NT2/D1 (cell line): ENCODE results near the gene TMUB1.

Experiments
- DNase-seq: peaks from one replicate; pipeline ENCODE4 v3.0.0-alpha.2; 2011; ENCODE audit warnings: low read depth, low spot score
- H3K27me3 ChIP-seq: 2 replicates; pipeline ENCODE4 v1.6.0; 2011; ENCODE audit warnings: mild to moderate bottlenecking; ENCODE audit not compliant: insufficient read length, insufficient read depth
- H3K36me3 ChIP-seq: 2 replicates; pipeline ENCODE4 v1.6.1; 2011; ENCODE audit warnings: mild to moderate bottlenecking, low read length, mixed read lengths; ENCODE audit not compliant: insufficient read depth, insufficient read length
- H3K4me1 ChIP-seq: 2 replicates; pipeline ENCODE4 v1.5.1; 2011; ENCODE audit not compliant: insufficient read depth, insufficient read length
- H3K4me3 ChIP-seq: 2 replicates; pipeline ENCODE4 v1.5.1; 2011; ENCODE audit warnings: low read depth; ENCODE audit not compliant: insufficient read length
- H3K9ac ChIP-seq: 2 replicates; pipeline ENCODE4 v1.6.0; 2011; ENCODE audit warnings: low read depth; ENCODE audit not compliant: insufficient read length
- H3K9me3 ChIP-seq: 2 replicates; pipeline ENCODE4 v1.5.1; 2011; ENCODE audit warnings: mild to moderate bottlenecking, low read length; ENCODE audit not compliant: insufficient read depth
- SUZ12 ChIP-seq: IDR thresholded peaks from 2 replicates; pipeline ENCODE4 v1.6.1; 2011; ENCODE audit not compliant: insufficient read length, insufficient read depth; ENCODE audit errors: extremely low read depth
- YY1 ChIP-seq: IDR thresholded peaks from 2 replicates; pipeline ENCODE4 v1.6.1; 2011; ENCODE audit not compliant: insufficient read length, insufficient read depth
- ZNF274 ChIP-seq: IDR thresholded peaks from 2 replicates; pipeline ENCODE4 v1.6.1; 2011; ENCODE audit warnings: mild to moderate bottlenecking, low read depth, low read length

Gene TMUB1

GRCh38 chr7:151119902-151120301 is 36.6 kb upstream of the TMUB1 start:
- no peaks in the 10 kb centered on the region for H3K27me3 ChIP-seq
- peak overlapping the region; percentile 42 for H3K9ac ChIP-seq
- H3K9me3 ChIP-seq: peaks cover 18% of the 10 kb centered on the region; the same call in 1 of the 2 replicates
- no peak overlapping the region for H3K4me3 ChIP-seq
- DNase-seq: no peak
- peaks cover 15% of the 10 kb centered on the region for H3K4me1 ChIP-seq
- TF ChIP-seq ZNF274: no peak
- TF ChIP-seq YY1: no peak
- no peak for TF ChIP-seq SUZ12
- H3K36me3 ChIP-seq: peaks cover 85% of the 10 kb centered on the region

GRCh38 chr7:151119055-151119415 is 35.7 kb upstream of the TMUB1 start:
- DNase-seq: no peak

GRCh38 chr7:151118108-151119054 is 35.1 kb upstream of the TMUB1 start:
- H3K4me3 ChIP-seq: no peak overlapping the region
- DNase-seq: no peak
- H3K9ac ChIP-seq: no peak overlapping the region

More at GRCh38 chr7:151119055-151119415, 35.7 kb upstream of the TMUB1 start:
- H3K9me3 ChIP-seq: peaks cover 10% of the 10 kb centered on the region; the same call in 1 of the 2 replicates
- TF ChIP-seq SUZ12 (no peak), ZNF274 (no peak), YY1 (no peak)
- H3K27me3 ChIP-seq: no peaks in the 10 kb centered on the region
- peaks cover 76% of the 10 kb centered on the region for H3K36me3 ChIP-seq
- no peak overlapping the region for H3K4me3 ChIP-seq
- H3K9ac ChIP-seq: no peak overlapping the region
- H3K4me1 ChIP-seq: peaks cover 13% of the 10 kb centered on the region

GRCh38 chr7:151117565-151117964 is 34.3 kb upstream of the TMUB1 start:
- TF ChIP-seq SUZ12 (no peak), ZNF274 (no peak), YY1 (no peak)
- H3K9me3 ChIP-seq: no peaks in the 10 kb centered on the region
- DNase-seq: no peak
- H3K36me3 ChIP-seq: peaks cover 61% of the 10 kb centered on the region
- no peaks in the 10 kb centered on the region for H3K27me3 ChIP-seq
- no peak overlapping the region for H3K4me3 ChIP-seq
- peaks cover 17% of the 10 kb centered on the region for H3K4me1 ChIP-seq
- no peak overlapping the region for H3K9ac ChIP-seq

More at GRCh38 chr7:151118108-151119054, 35.1 kb upstream of the TMUB1 start:
- peaks cover 4% of the 10 kb centered on the region; the same call in 1 of the 2 replicates for H3K9me3 ChIP-seq
- H3K27me3 ChIP-seq: no peaks in the 10 kb centered on the region
- H3K4me1 ChIP-seq: peaks cover 13% of the 10 kb centered on the region
- TF ChIP-seq SUZ12 (no peak), ZNF274 (no peak), YY1 (no peak)
- peaks cover 69% of the 10 kb centered on the region for H3K36me3 ChIP-seq

- Histone ChIP-seq H3K9ac (peak overlapping the region; percentile 59), H3K9me3 (no peaks in the 10 kb centered on the region), H3K4me3 (no peak overlapping the region), H3K27me3 (no peaks in the 10 kb centered on the region), H3K4me1 (peaks cover 17% of the 10 kb centered on the region), H3K36me3 (peaks cover 55% of the 10 kb centered on the region)
- TF ChIP-seq YY1 (no peak), SUZ12 (no peak), ZNF274 (no peak)
- no peak for DNase-seq
These were observed 33.5 kb upstream of the TMUB1 start for GRCh38 chr7:151116603-151117440.

GRCh38 chr7:151115836-151116418 is 32.6 kb upstream of the TMUB1 start:
- Histone ChIP-seq H3K36me3 (peaks cover 46% of the 10 kb centered on the region), H3K4me3 (peak overlapping the region; percentile 40), H3K9ac (peak overlapping the region; percentile 59), H3K4me1 (peaks cover 18% of the 10 kb centered on the region), H3K9me3 (no peaks in the 10 kb centered on the region), H3K27me3 (no peaks in the 10 kb centered on the region)
- no peak for DNase-seq
- no peak for TF ChIP-seq YY1
- TF ChIP-seq ZNF274: no peak

- peaks cover 39% of the 10 kb centered on the region for H3K36me3 ChIP-seq
These were observed 32.0 kb upstream of the TMUB1 start for GRCh38 chr7:151115121-151115835.

More at GRCh38 chr7:151115121-151115835, 32.0 kb upstream of the TMUB1 start:
- Histone ChIP-seq H3K27me3 (no peaks in the 10 kb centered on the region), H3K9ac (peak overlapping the region; percentile 76), H3K9me3 (no peaks in the 10 kb centered on the region), H3K4me1 (peaks cover 24% of the 10 kb centered on the region), H3K4me3 (peak overlapping the region; percentile 40)
- no peak for DNase-seq
- TF ChIP-seq SUZ12 (no peak), YY1 (no peak), ZNF274 (no peak)
